Measurements from ENCODE around the gene DDIT3.

Gene DDIT3

GRCh38 chr12:57554897-57555296, 34.6 kb upstream of the DDIT3 start:
- no peak overlapping the region for H3K9ac ChIP-seq (ENCODE audit: insufficient read length)
- TF ChIP-seq FOXP2 (optimal IDR thresholded peaks at IDR 0.05; ENCODE audit: control extremely low read depth, extremely low read length, insufficient read depth) (no peak), POLR2AphosphoS5 (IDR thresholded peaks at IDR 0.05; ENCODE audit: borderline replicate concordance, low read depth, low read length) (no peak), EZH2 (IDR thresholded peaks at IDR 0.05) (no peak)
- no peak for DNase-seq (ENCODE audit: low read depth, low spot score)

GRCh38 chr12:57554453-57554852, 34.1 kb upstream of the DDIT3 start:
- DNase-seq (ENCODE audit: low read depth, low spot score), result no peak
- Histone ChIP-seq H3K9me3 (ENCODE audit: low read depth, low read length) (no peaks in the 10 kb centered on the region), H3K27ac (no peak overlapping the region), H3K4me3 (no peak overlapping the region), H3K36me3 (ENCODE audit: insufficient read depth, low read length) (no peaks in the 10 kb centered on the region), H3K9ac (ENCODE audit: insufficient read length) (no peak overlapping the region)
- TF ChIP-seq EZH2 (IDR thresholded peaks at IDR 0.05) (no peak), FOXP2 (optimal IDR thresholded peaks at IDR 0.05; ENCODE audit: control extremely low read depth, extremely low read length, insufficient read depth) (no peak), POLR2AphosphoS5 (IDR thresholded peaks at IDR 0.05; ENCODE audit: borderline replicate concordance, low read depth, low read length) (no peak)

More at GRCh38 chr12:57554897-57555296, 34.6 kb upstream of the DDIT3 start:
- Histone ChIP-seq H3K36me3 (ENCODE audit: insufficient read depth, low read length) (no peaks in the 10 kb centered on the region), H3K9me3 (ENCODE audit: low read depth, low read length) (no peaks in the 10 kb centered on the region), H3K4me3 (no peak overlapping the region), H3K27ac (no peak overlapping the region)

GRCh38 chr12:57553343-57554202, 33.3 kb upstream of the DDIT3 start:
- Histone ChIP-seq H3K36me3 (ENCODE audit: insufficient read depth, low read length) (no peaks in the 10 kb centered on the region), H3K4me3 (no peak overlapping the region), H3K9me3 (ENCODE audit: low read depth, low read length) (no peaks in the 10 kb centered on the region), H3K27ac (no peak overlapping the region), H3K9ac (ENCODE audit: insufficient read length) (no peak overlapping the region)
- TF ChIP-seq EZH2 (IDR thresholded peaks at IDR 0.05), result no peak
- TF ChIP-seq FOXP2 (optimal IDR thresholded peaks at IDR 0.05; ENCODE audit: control extremely low read depth, extremely low read length, insufficient read depth), result no peak
- TF ChIP-seq POLR2AphosphoS5 (IDR thresholded peaks at IDR 0.05; ENCODE audit: borderline replicate concordance, low read depth, low read length), result no peak
- DNase-seq (ENCODE audit: low read depth, low spot score), result no peak

- TF ChIP-seq EZH2 (IDR thresholded peaks at IDR 0.05) (no peak), POLR2AphosphoS5 (IDR thresholded peaks at IDR 0.05; ENCODE audit: borderline replicate concordance, low read depth, low read length) (no peak), FOXP2 (optimal IDR thresholded peaks at IDR 0.05; ENCODE audit: control extremely low read depth, extremely low read length, insufficient read depth) (no peak)
- Histone ChIP-seq H3K4me3 (no peak overlapping the region), H3K36me3 (ENCODE audit: insufficient read depth, low read length) (no peaks in the 10 kb centered on the region), H3K27ac (no peak overlapping the region), H3K9ac (ENCODE audit: insufficient read length) (no peak overlapping the region), H3K9me3 (ENCODE audit: low read depth, low read length) (no peaks in the 10 kb centered on the region)
- no peak for DNase-seq (ENCODE audit: low read depth, low spot score)
Measured at GRCh38 chr12:57552835-57553313, 32.6 kb upstream of the DDIT3 start.

- no peak overlapping the region for H3K4me3 ChIP-seq
- H3K9me3 ChIP-seq (ENCODE audit: low read depth, low read length), result no peaks in the 10 kb centered on the region
- no peaks in the 10 kb centered on the region for H3K36me3 ChIP-seq (ENCODE audit: insufficient read depth, low read length)
- DNase-seq (ENCODE audit: low read depth, low spot score), result no peak
- H3K9ac ChIP-seq (ENCODE audit: insufficient read length), result no peak overlapping the region
- TF ChIP-seq FOXP2 (optimal IDR thresholded peaks at IDR 0.05; ENCODE audit: control extremely low read depth, extremely low read length, insufficient read depth), result no peak
- no peak for TF ChIP-seq POLR2AphosphoS5 (IDR thresholded peaks at IDR 0.05; ENCODE audit: borderline replicate concordance, low read depth, low read length)
- no peak for TF ChIP-seq EZH2 (IDR thresholded peaks at IDR 0.05)
- H3K27ac ChIP-seq, result no peak overlapping the region
Measured at GRCh38 chr12:57552306-57552651, 32.0 kb upstream of the DDIT3 start.

GRCh38 chr12:57551637-57552305, 31.5 kb upstream of the DDIT3 start:
- Histone ChIP-seq H3K27ac (no peak overlapping the region), H3K36me3 (ENCODE audit: insufficient read depth, low read length) (no peaks in the 10 kb centered on the region), H3K4me3 (no peak overlapping the region), H3K9me3 (ENCODE audit: low read depth, low read length) (no peaks in the 10 kb centered on the region), H3K9ac (ENCODE audit: insufficient read length) (no peak overlapping the region)
- no peak for TF ChIP-seq EZH2 (IDR thresholded peaks at IDR 0.05)
- no peak for TF ChIP-seq POLR2AphosphoS5 (IDR thresholded peaks at IDR 0.05; ENCODE audit: borderline replicate concordance, low read depth, low read length)
- no peak for TF ChIP-seq FOXP2 (optimal IDR thresholded peaks at IDR 0.05; ENCODE audit: control extremely low read depth, extremely low read length, insufficient read depth)
- DNase-seq (ENCODE audit: low read depth, low spot score), result no peak

GRCh38 chr12:57550641-57551549, 30.6 kb upstream of the DDIT3 start:
- H3K36me3 ChIP-seq (ENCODE audit: insufficient read depth, low read length), result no peaks in the 10 kb centered on the region
- no peak for DNase-seq (ENCODE audit: low read depth, low spot score)
- TF ChIP-seq EZH2 (IDR thresholded peaks at IDR 0.05), result no peak
- TF ChIP-seq POLR2AphosphoS5 (IDR thresholded peaks at IDR 0.05; ENCODE audit: borderline replicate concordance, low read depth, low read length), result no peak
- no peak for TF ChIP-seq FOXP2 (optimal IDR thresholded peaks at IDR 0.05; ENCODE audit: control extremely low read depth, extremely low read length, insufficient read depth)
- no peak overlapping the region for H3K9ac ChIP-seq (ENCODE audit: insufficient read length)
- no peak overlapping the region for H3K27ac ChIP-seq
- no peaks in the 10 kb centered on the region for H3K9me3 ChIP-seq (ENCODE audit: low read depth, low read length)
- H3K4me3 ChIP-seq, result no peak overlapping the region
